Measurements from ENCODE around the gene FYB2. TPM values are rescaled to one million over a fixed set of nuclear protein-coding genes. Genes with fewer than 3 reads are reported as not detected.

The FYB2 gene
- total RNA-seq, 4 donors from 2014 or later, result not detected

DNA sequence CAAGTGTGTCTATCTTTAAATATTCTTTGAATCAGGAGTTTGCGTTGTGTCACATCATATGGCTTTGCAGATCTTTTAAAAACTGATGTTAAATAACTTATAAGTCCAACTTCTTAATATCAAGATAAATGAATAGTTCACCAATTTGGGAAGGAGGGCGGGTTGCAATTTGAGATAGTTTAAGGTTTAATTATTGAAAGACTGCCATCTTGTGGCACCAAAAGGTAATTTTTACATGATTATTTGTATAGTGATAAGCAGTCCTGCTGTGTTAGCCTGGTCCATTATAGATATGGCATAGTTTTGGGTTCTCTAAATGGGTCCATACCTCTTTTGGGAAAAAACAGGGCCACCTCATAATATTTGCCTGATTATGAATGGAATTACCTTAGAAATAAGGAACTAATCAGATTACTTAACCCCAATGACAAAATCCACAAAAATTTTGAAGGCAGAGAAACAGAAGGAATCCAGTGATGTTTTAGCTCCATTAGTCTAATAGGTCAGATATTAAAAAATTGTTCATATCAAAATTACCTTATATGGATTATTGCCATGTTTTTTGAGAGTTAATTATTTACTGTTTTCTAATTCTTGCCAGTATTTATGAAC is 109.8 kb downstream of the FYB2 start:
- DNase-seq (ENCODE audit: low spot score) (no peak), ATAC-seq (ENCODE audit: low FRiP score) (no peak)

DNA sequence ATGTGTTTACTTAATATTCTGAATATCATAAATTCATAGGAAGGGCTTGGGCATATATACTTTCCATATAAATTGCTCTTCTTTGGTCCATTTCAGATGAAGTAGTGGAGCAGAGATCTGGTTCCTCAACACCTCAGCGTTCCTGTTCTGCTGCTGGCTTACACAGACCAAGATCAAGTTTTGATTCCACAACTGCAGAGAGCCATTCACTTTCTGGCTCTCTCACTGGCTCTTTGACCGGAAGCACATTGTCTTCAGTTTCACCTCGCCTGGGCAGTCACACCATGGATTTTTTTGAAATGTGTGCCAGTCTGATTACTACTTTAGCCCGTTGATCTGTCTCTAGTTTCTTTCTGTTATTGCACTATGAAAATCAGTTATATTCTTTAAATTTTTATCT is 111.8 kb downstream of the FYB2 start:
- TF ChIP-seq, protein P1, sequence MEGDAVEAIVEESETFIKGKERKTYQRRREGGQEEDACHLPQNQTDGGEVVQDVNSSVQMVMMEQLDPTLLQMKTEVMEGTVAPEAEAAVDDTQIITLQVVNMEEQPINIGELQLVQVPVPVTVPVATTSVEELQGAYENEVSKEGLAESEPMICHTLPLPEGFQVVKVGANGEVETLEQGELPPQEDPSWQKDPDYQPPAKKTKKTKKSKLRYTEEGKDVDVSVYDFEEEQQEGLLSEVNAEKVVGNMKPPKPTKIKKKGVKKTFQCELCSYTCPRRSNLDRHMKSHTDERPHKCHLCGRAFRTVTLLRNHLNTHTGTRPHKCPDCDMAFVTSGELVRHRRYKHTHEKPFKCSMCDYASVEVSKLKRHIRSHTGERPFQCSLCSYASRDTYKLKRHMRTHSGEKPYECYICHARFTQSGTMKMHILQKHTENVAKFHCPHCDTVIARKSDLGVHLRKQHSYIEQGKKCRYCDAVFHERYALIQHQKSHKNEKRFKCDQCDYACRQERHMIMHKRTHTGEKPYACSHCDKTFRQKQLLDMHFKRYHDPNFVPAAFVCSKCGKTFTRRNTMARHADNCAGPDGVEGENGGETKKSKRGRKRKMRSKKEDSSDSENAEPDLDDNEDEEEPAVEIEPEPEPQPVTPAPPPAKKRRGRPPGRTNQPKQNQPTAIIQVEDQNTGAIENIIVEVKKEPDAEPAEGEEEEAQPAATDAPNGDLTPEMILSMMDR (IDR thresholded peaks at IDR 0.05), result no peak
- ATAC-seq (ENCODE audit: low FRiP score) (no peak), DNase-seq (ENCODE audit: low spot score) (no peak)

More for the DNA sequence above, 109.8 kb downstream of the FYB2 start:
- TF ChIP-seq, protein P1 (IDR thresholded peaks at IDR 0.05), result no peak

DNA sequence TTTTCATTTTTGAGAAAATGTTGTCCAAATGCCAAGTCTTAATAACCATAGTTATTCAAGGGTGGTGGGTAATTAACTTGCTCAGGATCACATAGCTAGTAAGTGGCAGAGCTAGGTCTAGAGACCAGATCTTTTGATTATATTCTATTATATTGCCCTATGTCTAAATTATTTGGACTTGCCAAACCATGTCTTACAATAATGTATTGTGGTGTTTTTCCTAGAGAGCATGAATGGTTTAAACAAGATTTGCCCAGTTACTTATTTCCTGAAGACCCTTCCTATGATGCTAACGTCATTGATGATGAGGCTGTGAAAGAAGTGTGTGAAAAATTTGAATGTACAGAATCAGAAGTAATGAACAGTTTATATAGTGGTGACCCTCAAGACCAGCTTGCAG is 115.5 kb downstream of the FYB2 start:
- no peak for ATAC-seq (ENCODE audit: low FRiP score)
- DNase-seq (ENCODE audit: low spot score), result no peak
- TF ChIP-seq, protein P1 (IDR thresholded peaks at IDR 0.05), result no peak

DNA sequence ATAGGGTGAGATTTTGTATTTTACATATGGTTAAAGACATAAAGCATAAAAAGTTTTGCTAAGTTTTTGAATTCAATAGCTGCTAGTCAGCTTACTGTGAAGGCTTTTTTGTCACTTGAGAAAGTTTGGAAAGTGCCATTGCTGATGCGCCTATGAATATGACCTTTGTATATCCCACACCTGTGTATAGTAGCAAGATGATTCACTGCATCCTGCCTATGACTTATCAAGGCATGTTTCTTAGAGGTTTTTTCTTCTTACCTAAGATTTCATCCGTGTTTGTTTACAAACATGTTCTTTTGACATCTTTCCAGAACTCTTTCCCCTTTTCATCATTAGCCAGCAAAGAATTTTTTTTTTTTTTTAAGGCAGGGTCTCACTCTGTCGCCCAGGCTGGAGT is 122.5 kb downstream of the FYB2 start:
- ATAC-seq (ENCODE audit: low FRiP score) (no peak), DNase-seq (ENCODE audit: low spot score) (no peak)
- TF ChIP-seq, protein P1 (IDR thresholded peaks at IDR 0.05), result no peak

DNA sequence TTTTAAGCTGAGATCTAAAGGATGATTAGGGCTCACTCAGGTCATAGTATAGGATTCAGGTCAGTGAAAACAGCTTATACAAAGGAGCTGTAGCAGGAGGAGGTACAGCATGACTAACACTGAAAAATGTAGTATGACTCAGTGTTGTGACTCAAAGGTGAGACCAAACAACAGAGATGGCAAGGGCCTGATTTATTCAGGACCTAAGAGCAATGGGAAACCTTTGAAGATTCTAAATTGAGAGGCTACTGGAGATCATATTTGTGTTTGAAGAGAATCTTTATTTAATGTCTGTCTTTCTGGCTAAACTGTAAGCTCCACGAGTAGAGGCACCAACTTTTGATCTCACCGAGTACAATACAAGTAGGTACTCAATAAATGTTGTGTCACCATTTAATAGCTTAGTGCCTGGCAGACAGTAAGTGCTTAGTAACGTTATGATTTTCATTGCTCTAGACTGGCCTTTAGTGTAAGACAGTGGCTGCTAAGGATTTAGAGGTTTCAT is 130.6 kb downstream of the FYB2 start:
- DNase-seq (ENCODE audit: low spot score), result no peak
- peak; percentile 80 for ATAC-seq (ENCODE audit: low FRiP score)
- TF ChIP-seq, protein P1 (IDR thresholded peaks at IDR 0.05), result no peak

DNA sequence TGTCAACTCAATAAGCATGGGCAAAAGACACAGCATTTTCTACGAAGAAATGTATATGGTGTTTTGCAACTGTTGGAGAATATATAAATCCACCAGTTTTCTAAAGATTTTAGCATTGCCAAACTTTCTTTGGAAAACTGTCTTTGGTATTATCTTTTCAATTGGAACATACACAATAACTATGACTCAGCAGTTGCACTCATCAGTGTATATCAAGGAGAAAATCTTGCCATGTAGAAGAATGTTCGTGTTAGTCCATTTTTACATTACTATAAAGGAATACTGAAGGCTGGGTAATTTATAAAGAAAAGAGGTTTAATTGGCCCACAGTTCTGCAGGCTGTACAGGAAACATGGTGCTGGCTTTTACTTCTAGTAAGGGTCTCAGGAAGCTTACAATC is 133.0 kb downstream of the FYB2 start:
- ATAC-seq (ENCODE audit: low FRiP score), result no peak
- TF ChIP-seq, protein P1 (IDR thresholded peaks at IDR 0.05), result no peak
- no peak for DNase-seq (ENCODE audit: low spot score)

DNA sequence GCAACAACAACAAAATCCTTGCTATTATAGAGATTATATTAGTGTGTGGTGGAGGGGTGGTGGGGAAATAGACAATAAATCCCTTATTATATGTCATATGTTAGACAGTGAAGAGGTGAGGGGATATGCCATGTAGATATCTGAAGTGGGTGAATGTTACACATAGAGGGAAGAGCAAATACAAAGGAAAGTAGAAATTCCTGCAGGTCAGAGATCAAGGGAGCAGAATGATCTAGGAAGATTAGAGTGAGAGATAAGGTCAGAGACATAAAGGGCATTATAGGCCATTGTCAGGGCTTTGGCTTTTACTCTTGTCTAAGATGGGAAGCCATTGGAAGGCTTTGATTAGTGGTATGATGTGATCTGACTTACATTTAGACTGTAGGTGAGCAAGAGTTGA is 135.6 kb downstream of the FYB2 start:
- DNase-seq (ENCODE audit: low spot score) (no peak), ATAC-seq (ENCODE audit: low FRiP score) (no peak)
- TF ChIP-seq, protein P1 (IDR thresholded peaks at IDR 0.05), result no peak
